ENCODE results near the gene DGKQ.
"Not testable (repeated sequence)": the region's sequence is repeated elsewhere in the genome, so short reads cannot be mapped to it uniquely, and the experiment has no call there.

Gene DGKQ

DNA sequence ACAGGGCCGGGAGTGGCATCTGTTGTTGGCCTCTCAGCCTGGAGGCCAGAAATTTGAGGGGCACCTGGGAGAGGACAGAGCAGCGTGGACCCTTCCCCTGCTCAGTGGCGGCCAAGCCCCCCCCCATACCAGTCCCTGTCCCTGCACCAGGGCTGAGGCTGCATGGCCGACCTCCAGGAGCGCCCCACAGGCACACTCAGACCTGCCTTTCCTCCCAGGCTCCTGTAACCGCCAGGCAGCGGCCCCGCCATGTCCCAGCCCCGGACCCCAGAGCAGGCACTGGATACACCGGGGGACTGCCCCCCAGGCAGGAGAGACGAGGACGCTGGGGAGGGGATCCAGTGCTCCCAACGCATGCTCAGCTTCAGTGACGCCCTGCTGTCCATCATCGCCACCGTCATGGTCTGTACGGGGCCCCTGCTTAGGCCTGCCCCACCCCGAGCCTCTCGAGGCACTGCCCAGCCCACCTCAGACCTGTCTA is 25.8 kb downstream of the DGKQ start:
- TF ChIP-seq, protein P1, sequence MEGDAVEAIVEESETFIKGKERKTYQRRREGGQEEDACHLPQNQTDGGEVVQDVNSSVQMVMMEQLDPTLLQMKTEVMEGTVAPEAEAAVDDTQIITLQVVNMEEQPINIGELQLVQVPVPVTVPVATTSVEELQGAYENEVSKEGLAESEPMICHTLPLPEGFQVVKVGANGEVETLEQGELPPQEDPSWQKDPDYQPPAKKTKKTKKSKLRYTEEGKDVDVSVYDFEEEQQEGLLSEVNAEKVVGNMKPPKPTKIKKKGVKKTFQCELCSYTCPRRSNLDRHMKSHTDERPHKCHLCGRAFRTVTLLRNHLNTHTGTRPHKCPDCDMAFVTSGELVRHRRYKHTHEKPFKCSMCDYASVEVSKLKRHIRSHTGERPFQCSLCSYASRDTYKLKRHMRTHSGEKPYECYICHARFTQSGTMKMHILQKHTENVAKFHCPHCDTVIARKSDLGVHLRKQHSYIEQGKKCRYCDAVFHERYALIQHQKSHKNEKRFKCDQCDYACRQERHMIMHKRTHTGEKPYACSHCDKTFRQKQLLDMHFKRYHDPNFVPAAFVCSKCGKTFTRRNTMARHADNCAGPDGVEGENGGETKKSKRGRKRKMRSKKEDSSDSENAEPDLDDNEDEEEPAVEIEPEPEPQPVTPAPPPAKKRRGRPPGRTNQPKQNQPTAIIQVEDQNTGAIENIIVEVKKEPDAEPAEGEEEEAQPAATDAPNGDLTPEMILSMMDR (IDR thresholded peaks at IDR 0.05; ENCODE audit: control extremely low read depth, extremely low read depth, low read depth, missing control alignments) = no peak
- ChIA-PET CTCF (no interaction called here), POLR2A (no interaction called here)
- no peak for DNase-seq (ENCODE audit: extremely low spot score)

DNA sequence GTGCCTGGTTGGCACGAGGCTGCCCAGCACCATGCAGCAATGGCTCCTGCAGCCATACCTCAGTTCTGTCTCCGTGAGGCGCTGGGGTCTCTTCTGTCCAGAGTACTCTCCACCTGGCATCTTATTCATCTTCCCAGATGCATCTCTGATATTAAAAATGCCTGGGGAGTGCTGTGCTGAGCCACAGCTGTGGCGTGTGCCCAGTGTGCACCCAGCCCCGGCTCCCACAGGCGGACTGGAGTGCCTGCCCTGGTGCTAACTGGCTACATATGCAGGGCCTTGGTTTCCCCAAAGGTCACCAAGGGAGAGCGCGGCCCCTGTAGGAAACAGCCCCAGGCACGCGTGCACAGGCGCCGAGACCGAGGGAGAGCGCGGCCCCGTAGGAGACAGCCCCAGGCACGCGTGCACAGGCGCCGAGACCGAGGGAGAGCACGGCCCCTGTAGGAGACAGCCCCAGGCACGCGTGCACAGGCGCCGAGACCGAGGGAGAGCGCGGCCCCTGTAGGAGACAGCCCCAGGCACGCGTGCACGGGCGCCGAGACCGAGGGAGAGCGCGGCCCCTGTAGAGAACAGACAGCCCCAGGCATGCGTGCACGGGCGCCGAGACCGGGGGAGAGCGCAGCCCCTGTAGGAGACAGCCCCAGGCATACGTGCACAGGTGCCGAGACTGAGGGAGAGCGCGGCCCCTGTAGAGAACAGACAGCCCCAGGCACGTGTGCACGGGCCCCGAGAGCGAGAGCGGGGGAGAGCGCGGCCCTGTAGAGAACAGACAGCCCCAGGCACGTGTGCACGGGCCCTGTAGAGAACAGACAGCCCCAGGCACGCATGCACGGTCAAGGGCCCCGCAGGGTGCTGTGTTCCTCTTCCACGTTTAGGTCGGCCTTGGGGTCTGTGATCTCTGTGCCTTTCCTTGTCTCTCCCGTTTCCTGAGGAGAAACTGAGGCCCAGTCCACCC is 26.6 kb downstream of the DGKQ start:
- TF ChIP-seq, protein P1 (IDR thresholded peaks at IDR 0.05; ENCODE audit: control extremely low read depth, extremely low read depth, low read depth, missing control alignments) = no peak
- no peak for DNase-seq (ENCODE audit: extremely low spot score)
- ChIA-PET CTCF (no interaction called here), POLR2A (no interaction called here)

DNA sequence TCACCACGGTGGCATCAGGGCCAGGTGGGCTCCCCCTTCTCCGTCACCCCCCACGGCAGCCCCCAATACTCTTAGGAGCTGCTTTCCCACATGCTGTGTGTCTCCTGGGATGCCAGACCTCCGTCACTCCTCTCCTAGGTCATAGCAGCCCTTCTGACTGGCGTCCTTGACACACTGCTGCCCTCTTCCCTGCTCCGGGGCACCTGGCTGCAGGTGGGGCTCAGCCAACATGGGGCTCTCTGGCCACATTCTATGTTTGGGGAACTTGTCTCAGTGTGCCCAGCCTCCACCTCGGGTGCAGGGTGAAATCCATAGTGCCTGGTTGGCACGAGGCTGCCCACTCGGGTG is 27.3 kb downstream of the DGKQ start:
- TF ChIP-seq, protein P1 (IDR thresholded peaks at IDR 0.05; ENCODE audit: control extremely low read depth, extremely low read depth, low read depth, missing control alignments) = no peak
- CTCF ChIA-PET = no interaction called here
- POLR2A ChIA-PET = no interaction called here
- no peak for DNase-seq (ENCODE audit: extremely low spot score)

DNA sequence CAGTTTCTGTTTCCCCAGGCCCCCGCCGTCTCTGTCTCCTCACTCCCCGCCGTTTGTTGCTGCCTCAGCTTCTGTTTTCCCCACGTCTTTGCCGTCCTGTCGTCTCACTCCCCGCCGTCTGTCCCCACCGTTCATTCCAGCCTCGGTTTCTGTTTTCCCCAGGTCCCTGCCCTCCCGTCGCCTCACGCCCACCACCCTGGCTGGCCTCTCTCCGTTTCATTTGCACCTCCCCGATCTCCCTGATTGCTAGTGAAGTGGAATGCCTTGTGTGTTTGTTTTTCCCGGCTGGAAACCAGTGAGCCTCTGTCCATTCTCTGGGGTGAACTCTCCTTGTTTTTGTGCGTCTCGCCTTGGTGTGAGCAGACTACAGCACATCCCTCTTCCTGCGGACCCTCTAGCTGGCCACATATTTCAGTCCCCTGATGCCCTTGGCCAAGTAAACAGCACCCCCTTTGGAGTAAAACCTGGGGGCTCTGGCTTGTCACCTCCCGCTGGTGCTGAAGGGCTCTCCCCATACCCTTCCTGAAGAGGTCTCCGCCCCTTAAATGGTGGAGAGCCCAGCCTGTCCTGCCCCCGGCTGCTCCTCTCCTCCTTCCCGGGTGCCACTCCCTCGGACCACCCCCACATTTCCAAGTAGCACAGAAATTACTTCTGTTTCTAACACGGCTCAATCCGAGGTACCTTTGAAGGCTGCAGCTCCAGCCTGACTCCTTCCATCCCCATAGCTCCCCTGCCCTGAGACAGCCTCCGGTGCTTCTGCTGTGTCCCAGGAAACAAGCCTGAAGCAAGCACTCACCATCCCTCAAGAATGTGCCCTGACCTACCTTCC is 27.9 kb downstream of the DGKQ start:
- no peak for DNase-seq (ENCODE audit: extremely low spot score)
- TF ChIP-seq, protein P1 (IDR thresholded peaks at IDR 0.05; ENCODE audit: control extremely low read depth, extremely low read depth, low read depth, missing control alignments) = no peak
- POLR2A ChIA-PET = no interaction called here
- CTCF ChIA-PET = no interaction called here

DNA sequence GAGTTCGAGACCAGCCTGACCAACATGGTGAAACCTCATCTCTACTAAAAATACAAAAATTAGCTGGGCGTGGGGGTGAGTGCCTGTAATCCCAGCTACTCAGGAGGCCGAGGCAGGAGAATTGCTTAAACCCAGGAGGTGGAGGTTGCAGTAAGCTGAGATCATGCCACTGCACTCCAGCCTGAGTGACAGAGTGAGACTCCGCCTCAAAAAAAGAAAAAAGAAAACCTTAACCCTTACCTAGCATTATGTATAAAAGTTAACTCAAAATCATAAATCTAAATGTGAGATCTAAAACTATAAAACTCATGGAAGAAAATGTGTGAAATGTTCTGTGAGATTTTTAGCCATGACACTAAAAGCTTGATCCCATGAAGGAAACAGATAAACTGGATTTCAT is 33.9 kb downstream of the DGKQ start:
- CTCF ChIA-PET = interaction anchor here (1.2 kb wide), 1 partner anchor 30 kb away, joined by 3 read pairs; no protein-coding TSS in a partner anchor
- DNase-seq (ENCODE audit: extremely low spot score); POLR2A ChIA-PET: not testable (repeated sequence)

DNA sequence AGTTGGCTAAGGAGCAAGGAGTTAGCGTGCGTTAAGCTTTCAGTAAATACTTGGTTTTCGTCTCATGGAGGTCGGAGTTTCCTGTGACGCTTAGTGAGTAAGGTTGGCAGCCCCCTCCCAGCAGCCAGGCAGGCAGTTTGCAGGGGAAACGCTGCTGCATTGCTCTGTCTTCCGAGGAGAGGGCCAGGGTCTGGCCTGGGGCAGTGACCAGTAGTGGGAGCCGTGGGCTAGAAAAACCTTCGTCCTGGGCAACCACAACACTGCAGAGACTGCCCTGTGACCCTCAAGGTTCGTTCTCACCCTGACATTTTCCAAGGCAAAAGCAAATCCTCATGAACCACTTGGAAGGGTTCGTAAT is 40.7 kb downstream of the DGKQ start:
- ChIA-PET POLR2A (interaction anchor here (1.0 kb wide), 1 partner anchor 9 kb away, joined by 7 read pairs; no protein-coding TSS in a partner anchor), CTCF (interaction anchor here (0.7 to 1.3 kb wide), 4 partner anchors 9 to 190 kb away, joined by 3 to 6 read pairs (median 4); no protein-coding TSS in a partner anchor)
- no peak for DNase-seq (ENCODE audit: extremely low spot score)
- TF ChIP-seq, protein P1 (IDR thresholded peaks at IDR 0.05; ENCODE audit: control extremely low read depth, extremely low read depth, low read depth, missing control alignments) = peak; percentile 27
